Measurements from ENCODE around the gene CRY2. TPM values are rescaled to one million over a fixed set of nuclear protein-coding genes. Genes with fewer than 3 reads are reported as not detected.

CRY2 gene
- polyA plus RNA-seq, 2 of the 4 experiments (the other 2 are of a cell fraction) = 3.2 to 4.1 TPM

GRCh38 chr11:45918331-45918941 is 71.2 kb downstream of the CRY2 start:
- H3K9me3 ChIP-seq = no peaks in the 10 kb centered on the region
- H3K4me1 ChIP-seq = peaks cover 13% of the 10 kb centered on the region; the same call in 2 of the 3 replicates
- TF ChIP-seq RNF2 (IDR thresholded peaks at IDR 0.05; ENCODE audit: borderline replicate concordance, low read depth) = 0 out of 2 replicates have a peak, but pooled peaks have one; percentile 54
- TF ChIP-seq MAX (IDR thresholded peaks at IDR 0.05) = peak; percentile 29; the same call in 1 of the 2 replicates
- peak; percentile 69 for TF ChIP-seq E2F6 (IDR thresholded peaks at IDR 0.05; ENCODE audit: borderline replicate concordance, low read depth)
- TF ChIP-seq PHF8 (IDR thresholded peaks at IDR 0.05; ENCODE audit: borderline replicate concordance, low read depth) = no peak
- TF ChIP-seq KDM1A (IDR thresholded peaks at IDR 0.05; ENCODE audit: low read depth) = peak; percentile 64; the same call in 1 of the 2 replicates
- 0 out of 2 replicates have a peak, but pooled peaks have one; percentile 24 for TF ChIP-seq CHD4 (IDR thresholded peaks at IDR 0.05; ENCODE audit: borderline replicate concordance)
- TF ChIP-seq ZFP36 (IDR thresholded peaks at IDR 0.05; ENCODE audit: borderline replicate concordance, partially characterized antibody) = no peak
- TF ChIP-seq MAFK (IDR thresholded peaks at IDR 0.05; ENCODE audit: partially characterized antibody) = no peak
- TF ChIP-seq NR3C1 (IDR thresholded peaks at IDR 0.05) = no peak
- TF ChIP-seq KDM5A (IDR thresholded peaks at IDR 0.05) = peak; percentile 29; the same call in 1 of the 2 replicates
- peak; percentile 59 for TF ChIP-seq POLR2A (IDR thresholded peaks at IDR 0.05; ENCODE audit: low read length)
- no peak for TF ChIP-seq CHD2 (IDR thresholded peaks at IDR 0.05; ENCODE audit: low read length, partially characterized antibody)
- no peak for TF ChIP-seq HOXA7 (CRISPR knock-in tag; IDR thresholded peaks at IDR 0.05)
- FAIRE-seq = no peak
- ATAC-seq = peak; percentile 77 to 89
- peak; percentile 66 to 91 for DNase-seq (ENCODE audit: low read depth in 1 of 2, low spot score in 1 of 2)
- H3K4me3 ChIP-seq = peak overlapping the region; percentile 81
- ChIA-PET POLR2A (interaction anchor here (0.7 to 1.4 kb wide), 9 partner anchors 8 to 203 kb away, joined by 3 to 9 read pairs (median 6); partner anchors contain the start of gene PHF21A), CTCF (interaction anchor here (0.9 to 3.6 kb wide), 4 partner anchors 9 to 52 kb away, joined by 3 to 12 read pairs (median 6); no protein-coding TSS in a partner anchor)
- H3K27ac ChIP-seq = peak overlapping the region; percentile 88 to 96
- peak overlapping the region; percentile 86 for H3K4me2 ChIP-seq
- WGBS (ENCODE audit: missing lambda C conversion rate) = under 1% methylated on average over 37 of the region's 38 CpGs

GRCh38 chr11:45918962-45919675 is 71.8 kb downstream of the CRY2 start:
- WGBS (ENCODE audit: missing lambda C conversion rate) = 47% methylated on average over 7 of the region's 7 CpGs
- CTCF ChIA-PET = interaction anchor here (2.7 to 3.6 kb wide), 2 partner anchors 9 to 46 kb away, joined by 9 to 12 read pairs; no protein-coding TSS in a partner anchor
- peak overlapping the region in 1 of 2 experiments; percentile 96; a peak in 2 of 6 replicates for H3K27ac ChIP-seq
- ATAC-seq = no peak
- no peak for DNase-seq (ENCODE audit: low read depth in 1 of 2, low spot score in 1 of 2)
- no peak for FAIRE-seq
- TF ChIP-seq HOXB5 (CRISPR knock-in tag; IDR thresholded peaks at IDR 0.05) (no peak), ESRRA (IDR thresholded peaks at IDR 0.05; ENCODE audit: borderline replicate concordance, low read length) (no peak), MAFK (IDR thresholded peaks at IDR 0.05; ENCODE audit: partially characterized antibody) (no peak), EHF (CRISPR knock-in tag; IDR thresholded peaks at IDR 0.05) (no peak), KDM1A (IDR thresholded peaks at IDR 0.05; ENCODE audit: low read depth) (no peak), CEBPB (IDR thresholded peaks at IDR 0.05) (no peak), RFX5 (IDR thresholded peaks at IDR 0.05) (no peak), PHF8 (IDR thresholded peaks at IDR 0.05; ENCODE audit: borderline replicate concordance, low read depth) (no peak), CBX2 (IDR thresholded peaks at IDR 0.05; ENCODE audit: borderline replicate concordance, low read depth) (no peak), MAZ (IDR thresholded peaks at IDR 0.05; ENCODE audit: borderline replicate concordance, low read depth, low read length) (no peak), BHLHE40 (IDR thresholded peaks at IDR 0.05; ENCODE audit: low read depth, low read length) (no peak), MYC (IDR thresholded peaks at IDR 0.05; ENCODE audit: borderline replicate concordance, low read length) (no peak), TFCP2L1 (CRISPR knock-in tag; IDR thresholded peaks at IDR 0.05) (no peak), ZFP36 (IDR thresholded peaks at IDR 0.05; ENCODE audit: borderline replicate concordance, partially characterized antibody) (no peak), CHD2 (IDR thresholded peaks at IDR 0.05; ENCODE audit: low read length, partially characterized antibody) (no peak), SREBF2 (IDR thresholded peaks at IDR 0.05) (no peak), HEYL (CRISPR knock-in tag; IDR thresholded peaks at IDR 0.05) (no peak)
- peak overlapping the region; percentile 81; the same call in 1 of the 3 replicates for H3K4me3 ChIP-seq
- H3K4me1 ChIP-seq = peaks cover 13% of the 10 kb centered on the region; the same call in 2 of the 3 replicates
- POLR2A ChIA-PET = no interaction called here
- no peaks in the 10 kb centered on the region for H3K9me3 ChIP-seq
- peak overlapping the region; percentile 86 for H3K4me2 ChIP-seq

All from A549 (cell line).